GM23248 (cell line): ENCODE measurements around the gene BSG.

ENCODE experiments used
- EZH2 ChIP-seq: fragments of 200-600 bp; sonication (generic); IDR thresholded peaks from 2 replicates; pipeline ENCODE4 v1.6.1; 2018; ENCODE audit warnings: antibody characterized with exemption, mild to moderate bottlenecking; ENCODE audit not compliant: insufficient read depth, poor library complexity, severe bottlenecking
- EZH2phosphoT487 ChIP-seq: fragments of 200-600 bp; sonication (generic); IDR thresholded peaks from 2 replicates; pipeline ENCODE4 v1.6.1; 2018; ENCODE audit warnings: antibody characterized with exemption, moderate library complexity, mild to moderate bottlenecking, low read depth; ENCODE audit not compliant: insufficient read depth

DNA sequence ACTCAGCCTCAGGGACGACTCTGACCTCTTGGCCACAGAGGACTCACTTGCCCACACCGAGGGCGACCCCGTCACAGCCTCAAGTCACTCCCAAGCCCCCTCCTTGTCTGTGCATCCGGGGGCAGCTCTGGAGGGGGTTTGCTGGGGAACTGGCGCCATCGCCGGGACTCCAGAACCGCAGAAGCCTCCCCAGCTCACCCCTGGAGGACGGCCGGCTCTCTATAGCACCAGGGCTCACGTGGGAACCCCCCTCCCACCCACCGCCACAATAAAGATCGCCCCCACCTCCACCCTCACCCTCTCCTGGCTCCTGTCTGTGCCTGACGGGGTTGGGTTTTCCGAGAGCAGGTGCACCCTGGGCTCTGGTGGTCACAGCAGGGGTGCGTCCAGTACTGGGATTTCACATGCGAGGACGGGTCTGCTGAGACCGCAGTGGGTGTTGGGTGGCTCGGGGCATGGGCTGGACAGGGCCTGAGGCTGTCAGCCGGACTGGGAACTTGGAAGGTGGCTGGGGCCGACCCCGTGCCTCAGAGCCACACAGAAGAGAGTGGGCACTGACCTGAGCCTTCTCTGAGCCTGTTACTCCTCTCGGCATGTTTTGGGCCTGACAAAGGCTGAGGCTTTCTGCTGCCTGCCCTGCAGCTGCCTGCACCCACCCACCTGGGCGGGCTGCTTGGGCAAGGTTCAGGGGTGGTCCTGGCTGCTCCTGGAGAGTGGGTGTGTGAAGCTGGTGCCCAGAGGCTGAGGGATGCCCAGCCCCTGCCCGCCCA, 11.0 kb downstream of the BSG start:
- TF ChIP-seq EZH2 (no peak), EZH2phosphoT487 (no peak)
